ENCODE measurements around the gene PRSS38.

Gene PRSS38

GRCh38 chr1:227779685-227780084 is 35.8 kb upstream of the PRSS38 start:
- DNase-seq, result no peak

- DNase-seq, result peak; percentile 1
These were observed 35.1 kb upstream of the PRSS38 start for GRCh38 chr1:227780101-227781044.

- DNase-seq, result peak; percentile 1
These were observed 34.1 kb upstream of the PRSS38 start for GRCh38 chr1:227781314-227781930.

- no peak for DNase-seq
These were observed 33.2 kb upstream of the PRSS38 start for GRCh38 chr1:227782226-227782625.

- DNase-seq, result no peak
These were observed 30.2 kb upstream of the PRSS38 start for GRCh38 chr1:227785094-227785804.

GRCh38 chr1:227785805-227786671 is 29.4 kb upstream of the PRSS38 start:
- peak; percentile 2 for DNase-seq

- peak; percentile 30 for DNase-seq
These were observed 28.6 kb upstream of the PRSS38 start for GRCh38 chr1:227786673-227787512.

- peak; percentile 99 for DNase-seq
These were observed 27.8 kb upstream of the PRSS38 start for GRCh38 chr1:227787513-227788270.

GRCh38 chr1:227788271-227789083 is 27.0 kb upstream of the PRSS38 start:
- DNase-seq, result no peak

- DNase-seq, result no peak
These were observed 26.1 kb upstream of the PRSS38 start for GRCh38 chr1:227789084-227790033.

- DNase-seq, result no peak
These were observed 25.5 kb upstream of the PRSS38 start for GRCh38 chr1:227790034-227790400.

- DNase-seq, result no peak
These were observed 24.6 kb upstream of the PRSS38 start for GRCh38 chr1:227790868-227791267.

GRCh38 chr1:227791425-227792143 is 23.9 kb upstream of the PRSS38 start:
- DNase-seq, result no peak

GRCh38 chr1:227792216-227793078 is 23.0 kb upstream of the PRSS38 start:
- DNase-seq, result no peak

- no peak for DNase-seq
These were observed 22.2 kb upstream of the PRSS38 start for GRCh38 chr1:227793079-227793947.
